ENCODE data around the gene TEN1. TPM values are rescaled to one million over a fixed set of nuclear protein-coding genes. Genes with fewer than 3 reads are reported as not detected.

TEN1 gene
- total and polyA plus RNA-seq, 2 of the 13 experiments (the other 11 are each of a cell fraction or from before 2014, with no cell fraction given): 18.0 to 21.3 TPM

GRCh38 chr17:76034428-76035350, 55.6 kb downstream of the TEN1 start:
- BruUV-seq (replicated peaks): no TSS peak
- in situ Hi-C loops (cut with HindIII; ENCODE audit: extremely low pct_ligation_motif_present, low pct_unique_long_range_greater_than_20kb): no loop called here
- DNase-seq (ENCODE audit: low spot score) (no peak), ATAC-seq (no peak), FAIRE-seq (no peak)
- H2AFZ ChIP-seq (ENCODE audit: low read length): no peak overlapping the region
- H3K4me1 ChIP-seq (ENCODE audit: insufficient read depth, low read length): peaks cover 33% of the 10 kb centered on the region
- no peak overlapping the region for H3K27ac ChIP-seq (ENCODE audit: extremely low read length, insufficient read depth, low read length)
- 74% methylated on average over 13 of the region's 13 CpGs for WGBS (ENCODE audit: low lambda C conversion rate)
- H3K9ac ChIP-seq (ENCODE audit: insufficient read depth, low read depth, low read length): no peak overlapping the region
- no peaks in the 10 kb centered on the region for H3K9me3 ChIP-seq (ENCODE audit: low read length)
- CTCF ChIA-PET (ENCODE audit: low intra/inter-chr PET ratio, low total read pairs): no interaction called here
- no peaks in the 10 kb centered on the region for H4K20me1 ChIP-seq (ENCODE audit: insufficient read depth, low read length)
- no peaks in the 10 kb centered on the region for H3K27me3 ChIP-seq (ENCODE audit: control insufficient read depth in 1 of 2, insufficient read depth in 2 of 2, low read length in 2 of 2)
- no peaks in the 10 kb centered on the region for H3K79me2 ChIP-seq (ENCODE audit: insufficient read depth, low read length)
- POLR2A ChIA-PET: no interaction called here
- TF ChIP-seq SNAI1 (CRISPR knock-in tag; IDR thresholded peaks at IDR 0.05; ENCODE audit: borderline replicate concordance) (no peak), CBFB (CRISPR knock-in tag; IDR thresholded peaks at IDR 0.05) (no peak), SSRP1 (CRISPR knock-in tag; IDR thresholded peaks at IDR 0.05) (no peak), EP300 (IDR thresholded peaks at IDR 0.05; ENCODE audit: low read depth in 2 of 2, low read length in 2 of 2) (no peak), EP300 (CRISPR knock-in tag; IDR thresholded peaks at IDR 0.05; ENCODE audit: borderline replicate concordance) (no peak), ZNF687 (CRISPR knock-in tag; IDR thresholded peaks at IDR 0.05) (no peak), CCAR2 (optimal IDR thresholded peaks at IDR 0.05; ENCODE audit: low read depth, low read length) (no peak), ZNF20 (CRISPR knock-in tag; IDR thresholded peaks at IDR 0.05) (no peak)
- no peak overlapping the region for H3K4me2 ChIP-seq (ENCODE audit: low read depth, low read length)
- intact Hi-C loops (cut with micrococcal nuclease; ENCODE audit: unreplicated experiment): no loop called here
- H3K36me3 ChIP-seq (replicated peaks in 1 of 2; ENCODE audit: control insufficient read depth in 1 of 2, insufficient read depth in 2 of 2, low read length in 2 of 2): peaks cover 6 to 23% of the 10 kb centered on the region in 2 experiments
- no peak overlapping the region for H3K4me3 ChIP-seq (replicated peaks in 1 of 3; ENCODE audit: insufficient read depth in 1 of 3, low read depth in 2 of 3, low read length in 3 of 3)

All from HepG2 (cell line).